22Rv1 (cell line): ENCODE results near the gene PIK3R5.

Experiments used
- H3K27ac ChIP-seq: fragments of 450-650 bp; 2 replicates; pipeline ENCODE4 v1.5.1; 2017
- ZFX ChIP-seq: fragments of 450-650 bp; IDR thresholded peaks from 2 replicates; pipeline ENCODE4 v1.6.1; 2017; ENCODE audit warnings: antibody characterized with exemption, borderline replicate concordance
- TF ChIP-seq, protein P1 (sequence below): fragments of 450-650 bp; IDR thresholded peaks from 2 replicates; pipeline ENCODE4 v1.5.1; 2017; ENCODE audit warnings: mild to moderate bottlenecking

Gene PIK3R5

GRCh38 chr17:8913091-8913490 is 52.4 kb downstream of the PIK3R5 start:
- no peak overlapping the region for H3K27ac ChIP-seq
- TF ChIP-seq ZFX, result no peak
- TF ChIP-seq, protein P1, sequence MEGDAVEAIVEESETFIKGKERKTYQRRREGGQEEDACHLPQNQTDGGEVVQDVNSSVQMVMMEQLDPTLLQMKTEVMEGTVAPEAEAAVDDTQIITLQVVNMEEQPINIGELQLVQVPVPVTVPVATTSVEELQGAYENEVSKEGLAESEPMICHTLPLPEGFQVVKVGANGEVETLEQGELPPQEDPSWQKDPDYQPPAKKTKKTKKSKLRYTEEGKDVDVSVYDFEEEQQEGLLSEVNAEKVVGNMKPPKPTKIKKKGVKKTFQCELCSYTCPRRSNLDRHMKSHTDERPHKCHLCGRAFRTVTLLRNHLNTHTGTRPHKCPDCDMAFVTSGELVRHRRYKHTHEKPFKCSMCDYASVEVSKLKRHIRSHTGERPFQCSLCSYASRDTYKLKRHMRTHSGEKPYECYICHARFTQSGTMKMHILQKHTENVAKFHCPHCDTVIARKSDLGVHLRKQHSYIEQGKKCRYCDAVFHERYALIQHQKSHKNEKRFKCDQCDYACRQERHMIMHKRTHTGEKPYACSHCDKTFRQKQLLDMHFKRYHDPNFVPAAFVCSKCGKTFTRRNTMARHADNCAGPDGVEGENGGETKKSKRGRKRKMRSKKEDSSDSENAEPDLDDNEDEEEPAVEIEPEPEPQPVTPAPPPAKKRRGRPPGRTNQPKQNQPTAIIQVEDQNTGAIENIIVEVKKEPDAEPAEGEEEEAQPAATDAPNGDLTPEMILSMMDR, result no peak

GRCh38 chr17:8912084-8912981 is 53.2 kb downstream of the PIK3R5 start:
- H3K27ac ChIP-seq, result no peak overlapping the region
- TF ChIP-seq, protein P1, result no peak
- TF ChIP-seq ZFX, result no peak

DNA sequence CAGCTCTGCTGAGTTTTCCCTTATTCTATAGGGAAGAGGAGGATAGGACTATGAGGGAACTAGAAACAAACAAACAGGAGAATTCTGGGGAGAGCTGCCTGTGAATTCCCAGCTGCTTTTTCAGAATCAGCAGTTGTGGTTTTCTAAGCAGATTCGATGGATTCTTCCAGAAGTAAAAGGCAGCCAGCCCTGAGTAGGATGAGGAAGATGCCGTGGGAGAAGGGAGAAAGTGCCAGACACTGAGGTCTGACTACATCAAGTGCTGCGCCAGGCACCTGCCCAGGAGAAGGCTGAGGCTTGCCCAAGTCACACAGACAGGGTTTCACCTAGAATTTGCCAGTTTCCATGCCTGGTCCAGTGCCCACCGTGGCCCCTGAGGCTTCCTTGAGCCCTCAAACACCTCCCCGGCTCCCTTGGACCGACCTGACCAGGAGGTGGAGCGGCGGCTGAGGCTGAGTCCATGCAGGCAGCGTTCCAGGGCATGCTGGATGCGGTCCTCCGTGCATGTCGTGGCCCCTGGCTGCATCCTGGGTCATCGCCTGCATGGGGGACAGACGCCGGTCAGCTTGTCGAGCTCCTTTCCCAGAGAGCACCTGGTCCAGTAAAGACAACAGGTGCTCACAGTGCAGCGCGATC is 54.4 kb downstream of the PIK3R5 start:
- no peak overlapping the region for H3K27ac ChIP-seq
- TF ChIP-seq, protein P1, result no peak
- no peak for TF ChIP-seq ZFX

DNA sequence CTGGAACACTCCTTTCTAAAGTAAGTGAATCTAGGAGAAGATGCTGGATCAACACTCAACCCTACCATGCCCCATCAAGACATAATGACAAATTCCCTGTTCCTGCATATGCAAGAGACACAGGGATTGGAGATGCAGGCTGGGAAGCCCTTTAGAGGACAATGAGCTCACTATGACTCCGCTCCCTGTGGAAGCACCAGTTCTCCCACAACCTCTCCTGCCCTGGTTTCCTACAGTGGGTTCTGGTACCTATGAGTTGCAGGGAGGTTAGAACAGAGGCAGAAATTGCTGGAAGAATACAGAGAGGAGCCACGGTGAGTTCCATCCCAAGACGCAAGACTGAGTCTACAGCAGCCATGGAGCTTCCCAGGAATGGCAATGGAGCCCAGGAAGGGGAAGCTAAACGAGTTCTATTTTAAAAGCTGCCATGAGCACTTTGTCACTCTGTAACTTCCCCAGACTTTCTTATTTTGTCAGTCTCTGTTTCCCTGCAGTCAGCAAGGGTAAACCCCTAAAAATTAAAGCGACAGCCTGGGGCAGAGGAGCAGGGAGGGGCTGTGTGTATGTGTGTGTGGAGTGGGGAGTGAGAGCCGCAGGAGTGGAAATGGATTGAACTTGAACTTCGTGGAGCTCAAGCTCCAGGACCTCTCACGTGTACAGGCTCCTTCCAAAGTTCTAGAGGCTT is 55.8 kb downstream of the PIK3R5 start:
- no peak overlapping the region for H3K27ac ChIP-seq
- no peak for TF ChIP-seq ZFX
- TF ChIP-seq, protein P1, result no peak

- TF ChIP-seq ZFX, result no peak
- TF ChIP-seq, protein P1, result no peak
- H3K27ac ChIP-seq, result no peak overlapping the region
Observed at GRCh38 chr17:8905331-8905730, 60.2 kb downstream of the PIK3R5 start.

DNA sequence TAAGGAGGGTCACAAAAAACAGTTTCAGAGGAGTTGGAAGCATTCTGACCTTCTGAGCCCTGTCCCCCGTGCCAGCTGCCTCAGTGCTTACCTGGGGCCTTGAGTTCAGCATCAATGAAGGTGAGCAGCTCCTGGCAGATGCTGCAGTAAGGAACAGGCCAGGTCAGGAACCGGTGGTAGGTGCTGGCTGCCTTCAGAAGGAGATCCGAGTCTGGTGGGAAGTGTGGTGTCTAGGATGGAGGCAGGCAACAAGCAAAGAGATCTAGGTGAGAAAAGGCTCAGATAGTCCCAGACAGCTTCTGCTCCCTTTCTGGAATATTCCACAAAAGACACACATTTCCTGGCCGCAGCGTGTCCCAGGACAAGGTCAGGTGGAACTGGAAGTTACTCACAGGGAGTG is 60.8 kb downstream of the PIK3R5 start:
- TF ChIP-seq ZFX, result no peak
- TF ChIP-seq, protein P1, result no peak
- H3K27ac ChIP-seq, result no peak overlapping the region
